GM10266 (cell line): ENCODE results near the gene ARMCX5.

Source experiments
- DNase-seq: peaks from one replicate; pipeline ENCODE4 v3.0.0; 2012; ENCODE audit errors: extremely low spot score
- TF ChIP-seq, protein P1 (sequence below): IDR thresholded peaks from 2 replicates; pipeline ENCODE4 v1.5.1; 2012; ENCODE audit warnings: mild to moderate bottlenecking, low read depth; ENCODE audit not compliant: control insufficient read depth, insufficient read depth; ENCODE audit errors: missing control alignments

The ARMCX5 gene

GRCh38 chrX:102606115-102606514 is 6.8 kb downstream of the ARMCX5 start:
- TF ChIP-seq, protein P1, sequence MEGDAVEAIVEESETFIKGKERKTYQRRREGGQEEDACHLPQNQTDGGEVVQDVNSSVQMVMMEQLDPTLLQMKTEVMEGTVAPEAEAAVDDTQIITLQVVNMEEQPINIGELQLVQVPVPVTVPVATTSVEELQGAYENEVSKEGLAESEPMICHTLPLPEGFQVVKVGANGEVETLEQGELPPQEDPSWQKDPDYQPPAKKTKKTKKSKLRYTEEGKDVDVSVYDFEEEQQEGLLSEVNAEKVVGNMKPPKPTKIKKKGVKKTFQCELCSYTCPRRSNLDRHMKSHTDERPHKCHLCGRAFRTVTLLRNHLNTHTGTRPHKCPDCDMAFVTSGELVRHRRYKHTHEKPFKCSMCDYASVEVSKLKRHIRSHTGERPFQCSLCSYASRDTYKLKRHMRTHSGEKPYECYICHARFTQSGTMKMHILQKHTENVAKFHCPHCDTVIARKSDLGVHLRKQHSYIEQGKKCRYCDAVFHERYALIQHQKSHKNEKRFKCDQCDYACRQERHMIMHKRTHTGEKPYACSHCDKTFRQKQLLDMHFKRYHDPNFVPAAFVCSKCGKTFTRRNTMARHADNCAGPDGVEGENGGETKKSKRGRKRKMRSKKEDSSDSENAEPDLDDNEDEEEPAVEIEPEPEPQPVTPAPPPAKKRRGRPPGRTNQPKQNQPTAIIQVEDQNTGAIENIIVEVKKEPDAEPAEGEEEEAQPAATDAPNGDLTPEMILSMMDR: no peak
- no peak for DNase-seq

DNA sequence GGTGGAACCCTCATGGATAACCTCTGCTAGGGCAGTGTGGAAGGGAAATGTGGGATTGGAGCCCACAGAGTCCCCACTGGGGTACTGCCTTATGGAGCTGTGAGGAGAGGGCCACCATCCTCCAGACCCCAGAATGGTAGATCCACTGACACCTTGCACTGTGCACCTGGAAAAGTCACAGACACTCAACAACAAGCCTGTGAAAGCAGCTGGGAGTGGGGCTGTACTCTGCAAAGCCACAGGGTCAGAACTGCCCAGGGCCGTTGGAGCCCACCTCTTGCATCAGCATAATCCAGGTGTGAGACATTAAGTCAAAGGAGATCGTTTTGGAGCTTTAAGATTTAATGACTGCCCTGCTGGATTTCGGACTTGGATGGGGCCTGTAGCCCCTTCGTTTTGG is 11.6 kb downstream of the ARMCX5 start:
- DNase-seq: no peak
- TF ChIP-seq, protein P1: no peak

DNA sequence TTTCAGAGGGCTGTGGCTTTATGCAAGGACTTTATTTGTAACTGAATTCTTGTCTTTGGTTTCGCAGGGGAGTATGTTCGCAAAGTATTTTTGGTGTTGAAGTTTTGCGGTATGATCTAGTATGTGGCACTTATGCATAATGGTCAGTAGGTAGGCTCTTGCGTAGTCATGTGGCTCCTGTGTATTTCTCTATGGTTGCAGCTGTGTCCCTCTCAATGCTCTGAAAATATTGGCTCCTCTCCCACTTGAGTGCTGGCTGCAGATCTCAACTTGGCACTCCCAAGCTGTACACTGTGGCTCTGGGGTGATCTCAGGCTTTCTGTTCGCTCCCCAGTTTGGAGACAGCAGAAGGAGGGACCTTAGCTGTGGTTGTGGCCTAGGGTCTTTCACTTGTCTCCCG is 24.8 kb downstream of the ARMCX5 start:
- DNase-seq: no peak
- TF ChIP-seq, protein P1: no peak

DNA sequence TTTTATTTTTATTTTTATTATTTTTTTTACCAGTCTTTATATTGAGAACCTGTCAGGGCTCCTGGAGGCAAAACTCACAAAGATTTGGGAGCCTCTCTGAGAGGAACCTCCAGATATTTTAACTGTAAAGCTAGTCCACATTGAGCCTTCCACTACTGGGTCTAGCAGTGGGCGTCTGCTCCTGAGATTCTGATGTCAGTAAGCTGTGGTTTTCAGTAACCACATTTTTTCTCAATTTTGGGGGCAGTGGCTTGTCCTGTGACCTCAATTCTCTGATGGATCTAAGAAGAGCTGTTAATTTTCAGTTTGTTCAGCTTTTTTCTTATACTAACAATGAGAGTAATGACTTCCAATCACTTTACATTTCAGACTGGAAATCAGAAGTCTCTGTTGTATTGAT is 28.3 kb downstream of the ARMCX5 start:
- TF ChIP-seq, protein P1: no peak
- DNase-seq: no peak

GRCh38 chrX:102637561-102637960 is 38.2 kb downstream of the ARMCX5 start:
- no peak for DNase-seq
- TF ChIP-seq, protein P1: no peak

DNA sequence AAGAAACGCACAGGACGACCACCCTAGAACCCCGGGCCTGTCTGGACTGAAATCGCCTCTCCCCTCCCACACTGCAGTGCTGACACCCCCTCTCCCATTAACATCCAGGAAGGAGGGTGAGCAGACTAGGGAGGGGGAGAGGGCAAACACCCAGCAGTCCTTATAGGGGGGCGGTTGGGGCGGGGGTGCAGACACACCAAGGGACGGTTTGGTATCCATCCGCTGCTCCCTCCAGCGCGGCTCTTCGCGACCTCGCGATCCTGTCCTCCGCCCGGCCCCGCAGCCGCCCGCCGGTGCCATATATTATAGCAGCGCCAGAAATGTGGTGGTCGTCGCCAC is 51.6 kb downstream of the ARMCX5 start:
- TF ChIP-seq, protein P1: no peak
- no peak for DNase-seq

- TF ChIP-seq, protein P1: no peak
- no peak for DNase-seq
Measured at GRCh38 chrX:102651242-102652011, 52.1 kb downstream of the ARMCX5 start, which contains the start of gene GPRASP1. TSS of gene GPRASP1 (plus strand) at chrX:102651483. CDS start at chrX:102653914, 2,431 bp downstream.
